Prostate gland (tissue), 2 donors: ENCODE results near the gene TAS1R3. TPM values are rescaled to one million over a fixed set of nuclear protein-coding genes. Genes with fewer than 3 reads are reported as not detected.

Experiments
- DNase-seq: peaks from one replicate; pipeline ENCODE4 v3.0.0-alpha.2; 2019; ENCODE audit warnings: low spot score
- H3K27ac ChIP-seq, 2 donors: fragments of 200-600 bp; sonication (generic); 2 replicates each; pipeline ENCODE4 v1.5.1; 2017 to 2019
- H3K27me3 ChIP-seq: fragments of 200-600 bp; sonication (generic); replicated peaks from 2 replicates; pipeline ENCODE4 v1.5.1; 2019; ENCODE audit not compliant: insufficient read depth
- H3K36me3 ChIP-seq, 2 donors: fragments of 200-600 bp; sonication (generic); 1 replicate in 1 of 2; 2 replicates in 1 of 2; pipeline versions ENCODE4 v1.5.1 to v1.8.1; 2017 to 2019
- H3K4me1 ChIP-seq: fragments of 200-600 bp; sonication (generic); replicated peaks from 2 replicates; pipeline ENCODE4 v1.5.1; 2019
- H3K4me3 ChIP-seq, 2 donors: fragments of 200-600 bp; sonication (generic); 2 replicates each; pipeline ENCODE4 v1.5.1; 2017 to 2019
- H3K9me3 ChIP-seq: fragments of 200-600 bp; sonication (generic); 2 replicates; pipeline ENCODE4 v1.5.1; 2017
- CTCF ChIP-seq, 4 experiments: fragments of 200-600 bp in 2 of 4; fragments of 450-650 bp in 2 of 4; sonication (generic) in 2 of 4; IDR thresholded peaks; 1 replicate in 3 of 4; 2 replicates in 1 of 4; pipeline ENCODE4 v1.5.1; 2016 to 2019; ENCODE audit warnings: antibody characterized with exemption in 4 of 4, mild to moderate bottlenecking in 2 of 4, moderate library complexity in 2 of 4
- POLR2A ChIP-seq: fragments of 450-650 bp; IDR thresholded peaks from one replicate; pipeline ENCODE4 v1.6.1; 2016; ENCODE audit warnings: antibody characterized with exemption, mild to moderate bottlenecking
- POLR2AphosphoS5 ChIP-seq: sonication (generic); formaldehyde crosslinking; IDR thresholded peaks from one replicate; pipeline ENCODE4 v1.6.1; 2017; ENCODE audit warnings: antibody characterized with exemption
- WGBS: methylation state at CpG from one replicate; pipeline ENCODE4 v1.1.5; 2018; 5-methylcytosine and 5-hydroxymethylcytosine counted together
- intact Hi-C: fragments of 100-400 bp; cut with DNase I; formaldehyde crosslinking; loops from one replicate; pipeline ENCODE4 v1.14.2; 2022
- total RNA-seq, 2 donors: library from RNA; depleted of rRNA; stranded (reverse); fragments of >200 nt; gene quantifications; one replicate each; pipeline ENCODE4 v1.1.0, GENCODE V29; 2016

The TAS1R3 gene
- total RNA-seq, 2 donors from 2014 or later: 0.80 TPM; not detected in 1

- peak overlapping the region; percentile 79 to 97 for H3K4me3 ChIP-seq
- peaks cover 0 to 12% of the 10 kb centered on the region in 2 donors for H3K36me3 ChIP-seq
- TF ChIP-seq POLR2AphosphoS5 (no peak), POLR2A (no peak), CTCF (IDR thresholded peaks at IDR 0.05) (no peak)
- WGBS: 2% methylated on average over 36 of the region's 83 CpGs
- no peaks in the 10 kb centered on the region for H3K27me3 ChIP-seq
- H3K9me3 ChIP-seq: no peaks in the 10 kb centered on the region
- peak overlapping the region; percentile 89 to 93 for H3K27ac ChIP-seq
- no peak for DNase-seq
- intact Hi-C loops: loop anchor here (5.0 kb wide), 1 partner anchor 40 kb away; the partner anchor contains the start of gene DVL1
- H3K4me1 ChIP-seq: peaks cover 40% of the 10 kb centered on the region
Observed at GRCh38 chr1:1307261-1307922, 23.7 kb upstream of the TAS1R3 start.

GRCh38 chr1:1307923-1308755 is 22.9 kb upstream of the TAS1R3 start, which contains the start of the genes ACAP3 and PUSL1:
ACAP3 (minus strand) TSS chr1:1307930; CDS start chr1:1307815, 115 bp downstream.
PUSL1 (plus strand) TSS chr1:1308597; CDS start chr1:1308644, 47 bp downstream.
- TF ChIP-seq POLR2A (peak; percentile 34), CTCF (IDR thresholded peaks at IDR 0.05) (peak in 2 of 4 experiments; percentile 42 to 44), POLR2AphosphoS5 (peak; percentile 48)
- WGBS: under 1% methylated on average over 81 of the region's 131 CpGs
- H3K9me3 ChIP-seq: no peaks in the 10 kb centered on the region
- H3K36me3 ChIP-seq: peaks cover 0 to 19% of the 10 kb centered on the region in 2 donors
- peak; percentile 75 for DNase-seq
- no peaks in the 10 kb centered on the region for H3K27me3 ChIP-seq
- H3K4me1 ChIP-seq: peaks cover 40% of the 10 kb centered on the region
- intact Hi-C loops: loop anchor here (5.0 kb wide), 1 partner anchor 39 kb away; the partner anchor contains the start of gene DVL1
- peak within 1 kb of the TSS; percentile 89 to 93 for H3K27ac ChIP-seq
- peak within 1 kb of the TSS; percentile 79 to 97 for H3K4me3 ChIP-seq

- Histone ChIP-seq H3K27ac (peak overlapping the region; percentile 89 to 93), H3K27me3 (no peaks in the 10 kb centered on the region), H3K4me3 (peak overlapping the region; percentile 79 to 97), H3K36me3 (peaks cover 0 to 26% of the 10 kb centered on the region in 2 donors), H3K9me3 (no peaks in the 10 kb centered on the region), H3K4me1 (peaks cover 40% of the 10 kb centered on the region)
- WGBS: under 1% methylated on average over 45 of the region's 66 CpGs
- DNase-seq: no peak
- no peak for TF ChIP-seq POLR2AphosphoS5
- no peak for TF ChIP-seq CTCF (IDR thresholded peaks at IDR 0.05)
- intact Hi-C loops: loop anchor here (5.0 kb wide), 1 partner anchor 38 kb away; the partner anchor contains the start of gene DVL1
Observed at GRCh38 chr1:1308756-1309250, 22.3 kb upstream of the TAS1R3 start.

- peaks cover 0 to 33% of the 10 kb centered on the region in 2 donors for H3K36me3 ChIP-seq
- no peaks in the 10 kb centered on the region for H3K9me3 ChIP-seq
- H3K4me1 ChIP-seq: peaks cover 40% of the 10 kb centered on the region
- TF ChIP-seq POLR2A (no peak), POLR2AphosphoS5 (no peak), CTCF (IDR thresholded peaks at IDR 0.05) (no peak)
- no peaks in the 10 kb centered on the region for H3K27me3 ChIP-seq
- DNase-seq: peak; percentile 35
- peak overlapping the region; percentile 89 to 93 for H3K27ac ChIP-seq
- peak overlapping the region; percentile 79 to 97 for H3K4me3 ChIP-seq
- intact Hi-C loops: loop anchor here (5.0 kb wide), 1 partner anchor 38 kb away; the partner anchor contains the start of gene DVL1
- 25% methylated on average over 56 of the region's 57 CpGs for WGBS
Observed at GRCh38 chr1:1309251-1310108, 21.6 kb upstream of the TAS1R3 start.
